ENCODE data around the gene NKAIN4. TPM values are rescaled to one million over a fixed set of nuclear protein-coding genes. Genes with fewer than 3 reads are reported as not detected.

NKAIN4 gene
- total RNA-seq, 1 donor from 2014 or later = 44.0 TPM

DNA sequence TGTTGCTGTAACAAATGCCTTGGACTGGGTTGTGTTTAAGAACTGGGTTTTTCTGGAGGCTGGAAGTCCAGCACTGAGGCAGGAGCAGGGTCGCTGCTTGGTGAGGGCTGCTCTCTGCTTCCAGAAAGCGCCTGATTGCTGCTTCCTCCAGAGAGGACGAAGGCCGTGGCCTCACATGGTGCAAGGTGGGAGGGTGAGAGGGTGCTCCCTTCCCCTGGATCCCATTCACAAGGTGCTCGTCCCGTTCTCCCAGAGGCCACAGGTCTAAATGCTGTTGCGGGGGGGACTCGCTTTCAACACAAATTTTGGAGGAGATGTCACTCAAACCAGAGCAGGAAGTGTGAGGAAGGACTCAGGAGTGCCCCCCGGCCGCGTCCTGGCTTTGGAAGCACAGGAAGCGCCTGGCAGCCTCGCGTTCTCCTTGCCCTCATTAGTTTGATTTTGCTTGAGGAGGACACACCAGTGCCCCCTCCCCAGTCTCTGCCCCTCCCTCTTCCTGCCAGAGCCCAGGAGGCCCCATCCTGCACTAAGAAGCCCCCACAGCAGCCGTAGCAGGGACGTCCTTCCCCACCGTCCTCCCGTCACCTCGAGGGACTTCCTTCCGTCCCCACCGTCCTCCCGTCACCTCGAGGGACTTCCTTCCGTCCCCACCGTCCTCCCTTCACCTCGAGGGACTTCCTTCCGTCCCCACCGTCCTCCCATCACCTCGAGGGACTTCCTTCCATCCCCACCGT is 7.7 kb upstream of the NKAIN4 start:
- H3K27me3 Mint-ChIP-seq (ENCODE audit: low read depth) = no peaks in the 10 kb centered on the region
- no peaks in the 10 kb centered on the region for H3K9me3 Mint-ChIP-seq
- peak overlapping the region; percentile 39 for H3K4me3 Mint-ChIP-seq
- H3K4me1 Mint-ChIP-seq = peaks cover 44% of the 10 kb centered on the region
- peaks cover 2% of the 10 kb centered on the region for H3K36me3 Mint-ChIP-seq (ENCODE audit: low read depth)
- H3K27ac Mint-ChIP-seq (ENCODE audit: unreplicated experiment) = peak overlapping the region; percentile 93
- no peak for DNase-seq (ENCODE audit: low read depth, low spot score)
- TF ChIP-seq, protein P1, sequence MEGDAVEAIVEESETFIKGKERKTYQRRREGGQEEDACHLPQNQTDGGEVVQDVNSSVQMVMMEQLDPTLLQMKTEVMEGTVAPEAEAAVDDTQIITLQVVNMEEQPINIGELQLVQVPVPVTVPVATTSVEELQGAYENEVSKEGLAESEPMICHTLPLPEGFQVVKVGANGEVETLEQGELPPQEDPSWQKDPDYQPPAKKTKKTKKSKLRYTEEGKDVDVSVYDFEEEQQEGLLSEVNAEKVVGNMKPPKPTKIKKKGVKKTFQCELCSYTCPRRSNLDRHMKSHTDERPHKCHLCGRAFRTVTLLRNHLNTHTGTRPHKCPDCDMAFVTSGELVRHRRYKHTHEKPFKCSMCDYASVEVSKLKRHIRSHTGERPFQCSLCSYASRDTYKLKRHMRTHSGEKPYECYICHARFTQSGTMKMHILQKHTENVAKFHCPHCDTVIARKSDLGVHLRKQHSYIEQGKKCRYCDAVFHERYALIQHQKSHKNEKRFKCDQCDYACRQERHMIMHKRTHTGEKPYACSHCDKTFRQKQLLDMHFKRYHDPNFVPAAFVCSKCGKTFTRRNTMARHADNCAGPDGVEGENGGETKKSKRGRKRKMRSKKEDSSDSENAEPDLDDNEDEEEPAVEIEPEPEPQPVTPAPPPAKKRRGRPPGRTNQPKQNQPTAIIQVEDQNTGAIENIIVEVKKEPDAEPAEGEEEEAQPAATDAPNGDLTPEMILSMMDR (conservative IDR thresholded peaks at IDR 0.05) = no peak

DNA sequence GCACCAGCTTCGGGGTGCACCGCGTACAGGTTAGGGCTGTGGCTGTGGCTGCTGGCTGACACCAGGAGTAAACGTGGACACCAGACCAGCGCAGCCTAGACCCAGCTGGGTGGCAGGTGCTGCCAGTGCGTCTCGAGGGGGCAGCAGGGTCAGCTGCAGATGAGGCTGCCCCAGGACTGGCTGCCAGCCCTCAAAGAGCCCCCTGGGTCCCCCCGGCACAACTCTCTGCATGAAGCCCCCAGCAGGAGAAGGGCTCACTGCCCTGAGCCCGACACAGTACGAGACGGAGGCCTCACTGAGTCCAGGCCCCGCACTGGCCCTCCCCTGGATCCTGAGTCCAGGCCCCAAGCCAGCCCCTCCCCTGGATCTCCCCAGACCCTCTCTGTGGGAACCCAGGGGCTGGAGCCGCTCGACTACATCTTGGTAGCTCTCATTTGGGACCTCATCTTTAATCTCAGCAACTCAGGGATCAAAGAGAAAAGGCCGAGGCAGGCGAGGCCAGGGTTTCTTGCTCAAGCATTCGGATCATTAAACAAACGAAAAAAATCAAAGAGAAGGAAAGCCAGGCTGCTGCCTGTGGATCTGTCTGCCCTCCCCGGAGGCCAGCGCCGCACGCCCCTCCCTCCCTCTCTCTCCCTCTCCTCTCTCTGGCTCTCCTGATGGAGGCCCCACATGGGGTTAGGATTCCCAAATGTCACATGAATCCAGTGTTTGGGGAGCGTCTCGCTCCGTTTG is 7.0 kb upstream of the NKAIN4 start:
- TF ChIP-seq, protein P1 (conservative IDR thresholded peaks at IDR 0.05) = no peak
- peak overlapping the region; percentile 93 for H3K27ac Mint-ChIP-seq (ENCODE audit: unreplicated experiment)
- H3K4me3 Mint-ChIP-seq = peak overlapping the region; percentile 39
- H3K27me3 Mint-ChIP-seq (ENCODE audit: low read depth) = no peaks in the 10 kb centered on the region
- DNase-seq (ENCODE audit: low read depth, low spot score) = no peak
- H3K4me1 Mint-ChIP-seq = peaks cover 46% of the 10 kb centered on the region
- no peaks in the 10 kb centered on the region for H3K9me3 Mint-ChIP-seq
- peaks cover 4% of the 10 kb centered on the region for H3K36me3 Mint-ChIP-seq (ENCODE audit: low read depth)

DNA sequence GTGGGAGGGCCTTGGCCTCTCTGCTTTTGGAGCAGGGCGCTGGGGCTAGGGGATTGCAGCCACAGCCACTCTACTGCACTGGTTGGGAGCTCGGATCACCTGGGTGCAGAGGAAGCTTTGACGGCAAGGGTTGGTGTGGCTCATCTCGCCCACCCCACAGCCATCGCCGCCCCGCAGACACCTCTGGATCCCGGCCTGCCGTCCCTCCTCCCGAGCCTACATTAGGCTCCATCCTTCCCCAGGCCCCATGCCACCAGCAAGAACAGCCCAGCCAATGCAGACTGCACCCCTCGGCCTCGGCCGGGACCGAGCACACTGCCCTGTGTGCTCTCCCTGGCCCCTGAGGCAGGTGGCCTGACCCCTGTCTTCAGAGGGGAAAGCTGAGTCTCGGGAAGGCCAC is 6.3 kb upstream of the NKAIN4 start:
- Mint-ChIP-seq H3K27me3 (ENCODE audit: low read depth) (peaks cover 1% of the 10 kb centered on the region), H3K27ac (ENCODE audit: unreplicated experiment) (no peak overlapping the region), H3K36me3 (ENCODE audit: low read depth) (peaks cover 4% of the 10 kb centered on the region), H3K9me3 (no peaks in the 10 kb centered on the region), H3K4me1 (peaks cover 52% of the 10 kb centered on the region), H3K4me3 (no peak overlapping the region)
- TF ChIP-seq, protein P1 (conservative IDR thresholded peaks at IDR 0.05) = no peak
- no peak for DNase-seq (ENCODE audit: low read depth, low spot score)

DNA sequence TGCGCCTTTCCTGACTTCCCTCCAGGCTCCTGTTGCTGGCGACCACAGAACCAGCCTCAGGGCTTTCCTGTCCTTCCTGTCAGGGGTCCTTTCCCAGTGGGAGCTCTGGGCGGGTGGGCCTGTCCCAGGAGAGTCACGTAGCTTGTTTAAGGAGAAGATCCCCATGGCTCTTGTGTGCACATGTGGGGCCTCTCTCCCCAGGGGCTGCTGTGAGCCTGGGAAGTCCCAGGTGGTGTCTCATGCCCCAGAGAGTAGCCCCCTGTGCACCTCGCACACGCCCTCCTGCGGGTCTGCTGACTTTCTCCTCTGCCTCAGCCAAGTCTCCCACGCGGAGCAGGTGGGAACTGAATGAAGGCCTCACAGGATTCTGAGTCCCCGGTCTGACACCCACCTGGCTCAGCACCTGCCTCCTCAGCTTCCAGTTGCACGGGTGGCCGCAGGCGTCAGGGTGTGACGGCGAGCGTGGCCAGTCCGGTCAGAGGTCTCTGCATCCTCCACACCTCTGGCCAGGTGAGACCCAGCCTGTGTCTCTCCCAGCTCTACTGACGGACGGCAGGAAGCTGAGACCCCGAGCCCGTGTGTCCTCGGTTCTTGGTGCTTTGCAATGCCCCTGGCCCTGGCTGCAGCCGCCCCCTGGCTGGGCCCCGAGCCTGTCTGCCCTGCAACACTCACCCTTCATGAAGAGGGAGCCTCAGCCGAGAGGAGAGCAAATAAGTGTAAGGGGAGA is 5.6 kb upstream of the NKAIN4 start:
- H3K4me3 Mint-ChIP-seq = peak overlapping the region; percentile 74
- peak overlapping the region; percentile 57 for H3K27ac Mint-ChIP-seq (ENCODE audit: unreplicated experiment)
- peaks cover 2% of the 10 kb centered on the region for H3K27me3 Mint-ChIP-seq (ENCODE audit: low read depth)
- H3K9me3 Mint-ChIP-seq = no peaks in the 10 kb centered on the region
- peaks cover 4% of the 10 kb centered on the region for H3K36me3 Mint-ChIP-seq (ENCODE audit: low read depth)
- DNase-seq (ENCODE audit: low read depth, low spot score) = no peak
- peaks cover 58% of the 10 kb centered on the region for H3K4me1 Mint-ChIP-seq
- TF ChIP-seq, protein P1 (conservative IDR thresholded peaks at IDR 0.05) = no peak

DNA sequence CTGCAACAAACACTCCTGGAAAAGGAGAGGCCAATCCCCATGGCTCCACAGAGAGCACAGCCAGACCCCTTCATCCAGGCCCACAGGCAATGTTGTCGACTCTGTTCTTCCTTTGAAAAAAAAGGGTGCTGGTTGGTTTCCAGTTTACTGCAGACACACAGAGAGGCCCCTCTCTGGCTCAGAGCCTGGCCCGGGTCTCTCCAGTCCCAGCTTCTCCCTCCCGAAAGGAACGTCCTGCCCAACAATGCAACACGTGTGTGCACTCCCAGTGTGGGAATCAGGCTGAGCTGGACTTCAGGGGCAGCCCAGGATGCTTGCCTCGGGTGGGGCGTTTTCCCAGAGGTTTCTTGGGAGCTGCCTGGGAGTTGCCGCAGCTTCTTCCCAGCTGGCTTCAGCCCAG is 4.5 kb upstream of the NKAIN4 start:
- DNase-seq (ENCODE audit: low read depth, low spot score) = no peak
- Mint-ChIP-seq H3K4me1 (peaks cover 49% of the 10 kb centered on the region), H3K27ac (ENCODE audit: unreplicated experiment) (no peak overlapping the region), H3K36me3 (ENCODE audit: low read depth) (peaks cover 4% of the 10 kb centered on the region), H3K27me3 (ENCODE audit: low read depth) (peaks cover 2% of the 10 kb centered on the region), H3K9me3 (no peaks in the 10 kb centered on the region), H3K4me3 (no peak overlapping the region)
- TF ChIP-seq, protein P1 (conservative IDR thresholded peaks at IDR 0.05) = no peak

All from neural crest cell (in vitro differentiated cells).